ENCODE data around the gene ERC1.
"Not testable (repeated sequence)": the region's sequence is repeated elsewhere in the genome, so short reads cannot be mapped to it uniquely, and the experiment has no call there.

Gene ERC1

DNA sequence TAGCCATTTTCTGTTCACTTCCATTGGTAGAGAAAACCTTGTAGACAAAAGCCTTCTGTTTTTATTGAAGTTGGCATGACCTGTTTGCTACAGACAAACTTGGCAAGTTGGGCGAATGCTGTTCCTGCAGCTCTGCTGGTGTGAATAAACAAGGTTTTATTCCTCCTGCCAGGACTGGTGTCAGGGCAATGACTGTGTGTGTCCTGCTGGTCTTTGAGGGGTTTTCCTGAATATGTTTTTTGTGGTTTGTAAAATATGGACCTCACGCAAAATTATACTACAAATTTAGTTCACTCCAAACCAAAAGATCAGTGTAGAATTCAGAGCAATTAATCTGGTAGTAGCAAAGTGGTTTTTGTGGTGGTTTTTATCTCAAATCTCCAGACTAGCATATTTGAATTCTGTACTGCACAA lies 140.8 kb downstream of the ERC1 start:
- DNase-seq, result no peak

DNA sequence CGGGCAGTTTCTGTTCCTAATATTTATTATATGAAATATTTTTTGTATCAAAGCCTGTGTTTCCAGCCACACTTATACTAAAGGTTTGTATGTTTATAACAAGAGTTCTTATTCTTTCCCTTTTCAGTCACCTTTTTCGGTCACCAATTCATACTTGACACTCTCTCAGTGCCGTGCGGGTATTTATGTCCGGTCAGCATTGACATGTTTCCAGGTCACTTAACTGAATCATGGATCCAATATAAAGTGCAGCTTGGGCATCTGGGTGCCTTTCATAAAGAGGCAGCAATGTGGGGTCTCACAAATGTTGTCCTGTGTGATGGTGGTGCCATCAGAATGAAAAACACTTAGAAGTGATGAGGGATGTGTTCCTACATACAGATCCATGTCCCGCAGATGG lies 141.3 kb downstream of the ERC1 start:
- no peak for DNase-seq

DNA sequence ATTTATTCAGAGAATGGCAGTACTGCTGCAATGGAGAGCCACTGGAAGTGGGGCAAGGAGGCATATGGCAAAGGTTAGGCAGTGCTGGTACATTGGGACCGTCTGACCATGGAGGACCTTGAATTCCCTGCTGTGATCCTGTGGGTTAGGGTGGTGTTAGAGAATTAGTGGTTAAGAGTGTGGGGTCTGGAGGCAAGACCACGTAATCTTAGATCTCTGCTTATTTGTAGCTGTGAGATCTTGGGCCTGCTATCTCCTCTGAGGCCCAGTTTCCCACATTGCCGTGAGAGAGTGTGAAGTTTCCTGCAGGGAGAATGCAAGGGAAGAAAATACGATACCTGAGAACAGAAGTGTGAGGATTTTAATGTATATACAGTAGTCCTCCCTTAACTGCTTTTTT lies 147.7 kb downstream of the ERC1 start:
- DNase-seq, result no peak

DNA sequence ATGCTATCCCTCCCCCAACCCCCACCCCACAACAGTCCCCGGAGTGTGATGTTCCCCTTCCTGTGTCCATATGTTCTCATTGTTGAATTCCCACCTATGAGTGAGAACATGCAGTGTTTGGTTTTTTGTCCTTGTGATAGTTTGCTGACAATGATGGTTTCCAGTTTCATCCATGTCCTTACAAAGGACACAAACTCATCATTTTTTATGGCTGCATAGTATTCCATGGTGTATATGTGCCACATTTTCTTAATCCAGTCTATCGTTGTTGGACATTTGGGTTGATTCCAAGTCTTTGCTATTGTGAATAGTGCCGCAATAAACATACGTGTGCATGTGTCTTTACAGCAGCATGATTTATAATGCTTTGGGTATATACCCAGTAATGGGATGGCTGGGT lies 155.7 kb downstream of the ERC1 start:
- not testable (repeated sequence) for DNase-seq

DNA sequence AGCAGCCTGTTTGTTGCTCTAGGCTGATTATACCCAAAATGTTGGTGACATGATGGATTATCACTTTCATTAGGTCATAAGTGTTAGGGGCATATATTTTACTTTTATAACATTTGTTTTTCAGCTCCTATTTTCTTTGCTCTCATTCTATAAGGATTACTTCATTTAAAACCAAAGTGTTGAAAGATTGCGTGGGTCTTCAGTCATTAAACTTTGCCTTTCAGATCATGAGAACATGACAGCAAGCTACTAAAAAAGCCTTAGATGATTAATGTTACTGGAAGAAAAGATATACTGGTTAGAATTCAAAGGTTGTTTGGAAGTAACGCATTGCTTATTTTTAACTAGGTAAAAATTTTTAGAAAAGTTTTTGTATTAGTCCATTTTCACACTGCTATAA lies 156.8 kb downstream of the ERC1 start:
- no peak for DNase-seq

DNA sequence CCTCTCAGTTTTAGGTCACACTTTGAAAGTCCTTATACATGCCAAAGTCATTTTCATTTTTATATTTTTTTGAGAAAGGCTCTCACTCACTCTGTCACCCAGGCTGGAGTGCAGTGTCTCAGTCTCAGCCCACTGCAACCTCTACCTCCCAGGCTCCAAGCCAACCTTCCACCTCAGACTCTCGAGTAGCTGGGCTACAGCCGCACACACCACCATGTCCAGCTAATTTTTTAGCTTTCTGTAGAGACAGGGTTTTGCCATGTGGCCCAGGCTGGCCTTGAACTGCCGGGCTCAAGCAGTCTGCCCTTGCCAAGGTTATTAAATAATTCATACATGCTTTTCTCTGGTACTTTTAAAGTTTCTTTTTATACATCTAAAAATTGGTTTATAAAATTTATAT lies 166.0 kb downstream of the ERC1 start:
- DNase-seq, result no peak

DNA sequence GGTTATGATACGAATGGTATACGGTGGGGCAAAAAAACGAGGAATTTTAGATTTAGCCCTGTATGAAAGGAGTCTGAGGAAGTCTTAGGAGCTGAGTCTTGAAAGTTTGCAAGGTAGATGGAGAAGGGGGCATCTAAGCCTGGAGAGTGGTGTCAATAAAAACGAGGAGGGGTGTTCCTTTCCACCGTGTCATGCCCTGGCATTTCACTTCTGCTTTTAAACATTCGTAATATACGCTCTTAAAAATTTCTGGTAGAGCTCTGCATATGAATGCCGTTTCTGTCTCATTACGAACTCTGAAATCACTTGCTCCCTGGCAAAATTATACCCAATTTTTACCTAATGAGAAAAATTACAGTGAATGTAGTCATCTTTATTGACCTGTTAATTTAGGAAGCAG lies 170.2 kb downstream of the ERC1 start:
- DNase-seq, result no peak

DNA sequence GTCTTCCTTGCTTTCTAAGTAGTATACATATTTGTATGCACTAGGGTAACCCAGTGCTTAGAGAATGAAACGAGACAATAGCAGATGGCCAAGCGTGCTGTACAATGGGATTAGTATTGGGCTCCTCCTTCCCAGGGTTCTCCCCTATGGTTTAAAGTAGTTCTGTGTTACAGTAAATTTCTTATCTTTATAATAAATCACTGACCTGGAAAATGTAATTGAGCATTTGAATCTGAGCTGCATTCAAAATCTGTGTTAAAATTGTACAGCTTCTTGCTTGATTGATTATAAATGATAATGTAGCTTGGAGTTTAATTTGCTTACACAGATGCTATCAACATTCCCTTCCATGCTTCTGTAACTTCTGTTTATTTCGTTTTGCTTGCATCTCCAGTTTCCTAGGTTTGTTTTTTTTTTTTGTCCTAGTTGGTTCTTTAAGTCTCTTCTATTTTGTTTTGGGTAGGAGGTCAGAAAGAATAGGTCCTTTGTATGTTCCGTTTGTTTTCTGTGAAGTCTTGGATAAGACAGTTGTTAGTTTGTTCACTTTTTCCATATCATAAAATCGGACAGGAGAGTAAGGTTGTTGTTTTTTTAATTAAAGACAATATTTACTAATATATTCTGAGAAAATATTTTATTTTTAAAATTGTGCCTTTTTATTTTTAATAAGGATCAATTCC lies 171.2 kb downstream of the ERC1 start:
- peak; percentile 34 for DNase-seq

DNA sequence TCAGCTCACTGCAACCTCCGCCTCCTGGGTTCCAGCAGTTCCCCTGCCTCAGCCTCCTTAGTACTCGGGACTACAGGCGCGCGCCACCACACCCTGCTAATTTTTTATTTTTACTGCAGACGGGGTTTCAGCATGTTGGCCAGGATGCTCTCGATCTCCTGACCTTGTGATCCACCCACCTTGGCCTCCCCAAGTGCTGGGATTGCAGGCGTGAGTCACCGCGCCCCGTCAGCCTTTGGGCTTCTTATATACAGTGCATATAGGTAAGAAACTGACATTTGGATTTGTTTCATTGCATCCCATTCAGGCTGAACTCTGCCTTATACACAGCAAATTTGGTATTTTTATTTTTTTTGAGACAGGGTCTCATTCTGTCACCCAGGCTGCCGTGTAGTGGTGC lies 176.8 kb downstream of the ERC1 start:
- no peak for DNase-seq

DNA sequence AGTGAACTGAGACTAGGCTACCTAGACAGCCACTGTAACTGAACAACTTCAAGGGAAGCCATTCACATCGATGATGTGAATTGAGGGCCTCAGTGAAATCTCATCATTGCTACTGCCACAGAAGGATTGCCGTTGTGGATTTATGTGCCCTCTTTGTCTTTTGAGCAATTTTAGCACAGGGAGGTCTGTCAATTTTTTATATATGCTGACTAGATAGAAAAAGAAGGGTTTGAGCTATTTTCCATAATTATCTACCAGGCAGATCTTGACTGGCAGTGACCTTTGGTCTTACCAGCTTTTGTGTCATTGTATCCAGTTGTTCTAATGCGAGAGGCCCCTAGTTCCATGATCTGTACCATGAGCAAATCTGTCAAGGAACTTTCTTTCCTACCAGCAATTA lies 179.4 kb downstream of the ERC1 start:
- peak; percentile 37 for DNase-seq

DNA sequence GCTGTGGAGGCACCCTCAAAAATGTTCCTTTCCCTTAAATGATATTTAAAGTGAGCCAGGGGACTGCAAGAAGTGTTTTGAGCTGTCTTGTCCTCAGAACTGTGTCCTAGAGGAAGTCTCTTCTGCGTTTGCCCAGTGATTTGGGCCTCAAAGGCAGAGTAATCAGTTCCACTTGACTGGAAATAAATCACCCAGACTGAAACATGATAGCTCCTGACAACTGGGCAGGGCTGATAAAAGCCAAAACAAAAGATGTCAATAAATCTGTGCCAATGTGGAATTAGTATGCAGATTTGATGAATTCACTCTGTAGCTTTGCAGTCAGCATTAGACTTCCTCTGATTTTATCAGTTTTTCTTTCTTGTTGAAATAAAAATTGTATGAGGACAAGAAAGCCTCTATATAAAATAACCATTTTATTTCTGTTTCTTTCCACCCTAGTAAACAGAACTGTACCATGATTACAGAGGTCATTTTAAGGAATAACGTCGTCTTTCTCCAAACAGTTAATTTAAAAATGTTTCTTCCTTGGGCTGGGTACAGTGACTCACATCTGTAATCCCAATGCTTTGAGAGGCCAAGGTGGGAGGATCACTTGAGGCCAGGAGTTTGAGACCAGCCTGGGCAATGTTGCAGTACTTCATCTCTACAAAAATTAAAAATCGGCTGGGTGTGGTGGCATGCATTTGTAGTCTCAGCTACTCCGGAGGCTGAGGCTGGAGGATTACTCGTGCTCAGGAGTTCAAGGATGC lies 180.8 kb downstream of the ERC1 start:
- DNase-seq, result no peak

DNA sequence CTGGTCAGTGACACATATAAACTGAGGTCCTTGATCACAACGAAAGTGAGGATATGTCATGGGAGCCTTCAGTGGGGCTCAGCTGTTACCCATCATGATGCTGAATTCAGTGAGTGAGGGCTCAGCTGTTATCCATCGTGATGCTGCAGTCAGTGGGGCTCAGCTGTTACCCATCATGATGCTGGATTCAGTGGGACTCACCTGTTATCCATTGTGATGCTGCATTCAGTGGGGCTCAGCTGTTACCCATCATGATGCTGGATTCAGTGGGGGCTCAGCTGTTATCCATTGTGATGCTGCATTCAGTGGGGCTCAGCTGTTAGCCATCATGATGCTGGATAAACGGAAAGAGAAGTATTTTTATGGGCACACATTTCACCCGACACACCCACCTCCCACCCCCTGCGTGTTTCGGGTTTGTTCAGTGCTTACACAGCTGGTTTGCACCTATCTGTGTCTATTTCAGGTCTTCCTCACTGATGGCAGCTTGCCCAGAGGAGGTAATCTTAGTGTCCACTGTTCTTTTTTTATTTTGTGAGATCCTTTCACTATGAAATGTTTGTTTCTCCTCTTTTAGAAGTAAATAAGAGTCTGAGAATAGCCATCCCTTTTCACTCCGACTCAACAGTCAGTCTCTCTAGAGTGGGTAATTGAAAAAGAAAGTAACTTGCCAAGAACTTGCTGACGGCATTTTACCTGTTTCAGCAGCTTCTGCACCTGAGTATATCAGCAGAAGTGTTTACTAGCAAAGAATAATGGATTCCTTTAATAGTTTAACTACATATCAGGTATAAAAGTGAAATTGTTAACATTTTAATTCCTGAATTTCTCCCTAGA lies 183.0 kb downstream of the ERC1 start:
- DNase-seq, result peak; percentile 2

DNA sequence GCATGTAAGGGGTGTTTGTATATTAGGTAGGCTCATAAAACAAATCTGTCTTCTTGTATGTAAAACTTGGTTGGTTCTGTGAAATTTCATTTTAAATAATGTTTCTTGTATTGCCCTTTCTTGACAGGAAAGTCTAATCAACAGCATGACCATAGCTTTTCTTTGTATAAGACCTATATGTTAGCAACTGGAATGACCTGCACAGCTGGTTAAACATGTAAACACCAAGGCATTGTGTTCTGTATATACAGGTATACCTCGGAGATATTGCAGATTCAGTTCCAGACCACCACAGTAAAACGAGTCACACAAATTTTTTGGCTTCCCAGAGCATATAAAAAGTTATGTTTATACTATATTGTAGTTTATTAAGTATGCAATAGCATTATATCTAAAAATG lies 183.6 kb downstream of the ERC1 start:
- no peak for DNase-seq

DNA sequence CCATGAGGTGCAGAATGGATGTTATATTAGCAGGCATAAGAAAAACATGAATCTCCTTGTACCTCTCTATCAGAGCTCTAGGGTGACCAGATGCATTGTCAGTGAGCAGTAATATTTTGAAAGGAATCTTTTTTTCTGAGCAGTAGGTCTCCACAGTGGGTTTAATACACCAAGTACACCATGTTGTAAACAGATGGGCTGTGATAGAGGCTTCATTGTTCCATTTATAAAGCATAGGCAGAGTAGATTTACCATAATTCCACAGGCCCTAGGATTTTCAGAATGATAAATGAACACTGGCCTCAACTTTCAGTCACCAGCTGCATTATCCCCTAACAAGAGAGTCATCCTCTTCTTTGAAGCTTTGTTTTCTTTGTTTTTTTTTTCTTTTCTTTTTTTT lies 185.2 kb downstream of the ERC1 start:
- no peak for DNase-seq

DNA sequence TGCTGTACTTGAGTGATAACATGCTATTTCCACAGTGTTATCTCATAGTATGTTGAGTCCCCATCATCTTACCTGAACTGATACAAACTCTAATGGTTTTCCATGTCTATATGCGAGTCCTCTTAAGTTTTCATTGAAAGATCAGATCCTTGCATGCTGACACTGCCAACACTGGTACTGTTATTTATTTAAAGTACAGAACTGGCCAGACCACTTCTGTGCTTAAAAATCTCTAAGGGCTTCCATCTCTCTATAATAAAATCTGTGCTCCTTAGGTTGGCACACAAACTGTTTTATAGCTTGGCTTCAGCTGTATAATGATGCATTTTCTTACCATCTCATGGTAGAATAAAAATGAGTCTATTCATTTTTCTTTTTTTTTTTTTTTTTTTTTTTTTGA lies 188.1 kb downstream of the ERC1 start:
- DNase-seq, result no peak

DNA sequence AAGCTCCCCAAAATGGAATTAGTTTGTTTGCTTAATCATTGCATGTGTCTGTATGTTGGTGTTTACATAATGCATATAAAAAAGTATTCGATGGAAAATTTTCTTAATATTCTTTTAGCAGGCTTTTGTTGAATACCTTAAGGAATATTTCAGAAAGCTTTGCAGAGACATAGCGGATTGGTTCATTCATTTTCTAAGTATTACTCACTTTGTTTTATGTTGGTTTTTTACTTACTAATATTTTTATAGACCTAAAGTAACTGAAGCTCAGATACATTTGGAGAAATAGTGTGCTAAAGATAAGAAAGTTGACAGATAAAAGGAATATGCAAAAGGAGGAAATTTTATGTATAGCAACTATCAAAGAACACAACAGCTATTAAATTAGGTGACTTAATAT lies 191.0 kb downstream of the ERC1 start:
- DNase-seq, result no peak

DNA sequence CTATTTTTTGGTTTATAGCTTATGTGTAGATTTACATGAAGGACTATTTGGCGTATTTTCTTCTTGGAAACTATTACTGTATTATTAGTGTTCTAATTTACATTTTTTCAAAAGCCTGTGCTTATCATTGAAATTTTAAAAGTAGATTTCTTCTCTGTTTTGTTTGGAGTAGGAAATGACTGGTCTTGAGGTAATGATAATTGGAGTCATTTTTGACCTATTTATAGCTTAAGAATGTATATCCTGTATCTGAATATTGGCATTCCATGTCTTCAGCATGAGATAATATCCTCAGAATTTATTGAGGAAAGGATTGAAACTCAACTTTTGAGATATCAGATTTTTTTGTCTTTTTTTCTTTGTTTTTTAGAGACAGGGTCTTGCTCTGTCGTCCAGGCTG lies 193.4 kb downstream of the ERC1 start:
- DNase-seq, result no peak

DNA sequence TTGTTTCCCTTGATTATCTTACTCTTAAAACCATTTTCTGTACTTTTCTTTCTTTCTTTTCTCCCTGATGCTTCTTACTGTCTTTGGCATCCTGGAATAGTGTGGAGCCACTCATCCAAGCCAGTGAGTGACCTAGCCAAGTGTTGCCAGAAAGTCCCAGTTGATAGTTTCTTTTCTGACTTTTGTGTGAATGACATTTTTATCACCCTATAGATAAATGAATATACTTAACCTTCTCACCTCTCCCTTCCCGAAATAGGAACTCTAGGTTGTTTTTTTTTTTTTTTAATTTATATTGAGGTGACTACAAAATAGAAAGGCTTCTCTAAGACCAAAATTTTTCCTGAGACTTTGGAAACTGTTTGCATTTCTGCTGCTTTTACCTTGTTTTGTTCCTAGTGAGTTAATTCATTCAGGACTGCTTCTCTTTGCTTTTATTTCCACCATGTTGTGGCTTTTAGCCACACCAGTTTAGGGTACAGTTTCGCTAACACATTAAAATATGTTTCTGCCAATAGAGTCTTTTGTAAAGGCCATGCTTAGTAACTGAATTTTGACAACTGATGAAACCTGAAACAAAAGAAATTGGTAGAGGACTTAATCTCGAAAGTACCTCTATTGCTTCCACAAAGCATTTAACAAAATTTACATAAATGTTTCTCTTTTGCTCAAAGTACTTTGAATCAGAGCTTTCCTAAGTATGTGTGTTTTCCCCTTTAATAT lies 194.6 kb downstream of the ERC1 start:
- DNase-seq, result no peak

DNA sequence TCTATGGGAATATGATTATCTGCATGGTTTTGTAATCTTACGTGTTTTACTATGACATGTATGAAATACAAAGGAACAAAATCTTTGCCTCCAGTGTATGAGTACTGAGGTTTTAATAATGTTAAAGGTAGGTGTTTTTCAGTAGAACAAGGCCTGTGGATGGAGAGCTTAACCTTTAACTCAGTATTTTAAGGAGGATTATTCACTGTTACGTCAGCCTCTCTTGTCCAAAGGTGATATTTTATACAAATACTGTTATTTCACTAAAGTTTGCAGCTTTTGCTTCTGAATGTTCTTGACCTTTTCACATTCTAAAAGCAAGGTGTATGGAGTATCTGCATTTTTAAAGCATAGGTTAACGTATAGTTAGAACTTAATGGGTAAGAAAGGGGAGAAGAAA lies 195.3 kb downstream of the ERC1 start:
- no peak for DNase-seq

DNA sequence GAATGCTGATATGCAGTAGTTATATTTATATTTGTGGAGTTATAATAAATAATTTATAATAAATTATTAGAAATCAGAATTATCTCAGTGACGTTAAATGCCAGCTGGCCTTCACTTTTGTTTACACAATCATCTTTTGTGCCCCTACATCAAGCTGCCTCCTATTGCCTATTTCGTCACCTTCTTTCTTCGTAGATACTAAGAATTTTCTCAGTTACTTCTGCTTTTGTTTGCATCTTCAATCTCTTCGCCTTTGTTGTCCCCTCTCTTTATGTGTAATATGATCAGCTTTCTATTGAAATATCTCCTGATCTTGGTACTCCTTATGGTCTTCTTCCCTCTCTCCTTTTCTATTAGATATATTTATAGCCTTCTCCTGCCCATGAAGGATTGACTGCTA lies 197.0 kb downstream of the ERC1 start:
- no peak for DNase-seq

DNA sequence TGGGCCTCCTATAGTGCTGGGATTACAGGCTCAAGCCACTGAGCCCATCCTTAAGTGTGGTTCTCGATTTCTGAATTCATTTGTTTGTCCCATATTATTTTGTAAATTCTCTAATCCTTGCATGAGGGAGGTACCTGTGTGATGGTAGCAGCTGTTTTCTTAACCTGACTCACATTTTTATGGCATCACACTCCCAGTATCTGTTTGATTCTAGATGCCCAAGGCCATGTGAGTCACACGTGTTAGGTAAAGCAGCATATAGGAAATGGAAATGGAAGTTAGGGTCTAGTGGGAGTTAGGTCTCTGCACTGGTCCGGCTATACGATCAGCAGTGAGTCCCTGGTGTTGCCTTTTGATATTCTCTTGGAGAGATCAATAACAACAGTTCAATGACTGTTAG lies 198.1 kb downstream of the ERC1 start:
- no peak for DNase-seq

DNA sequence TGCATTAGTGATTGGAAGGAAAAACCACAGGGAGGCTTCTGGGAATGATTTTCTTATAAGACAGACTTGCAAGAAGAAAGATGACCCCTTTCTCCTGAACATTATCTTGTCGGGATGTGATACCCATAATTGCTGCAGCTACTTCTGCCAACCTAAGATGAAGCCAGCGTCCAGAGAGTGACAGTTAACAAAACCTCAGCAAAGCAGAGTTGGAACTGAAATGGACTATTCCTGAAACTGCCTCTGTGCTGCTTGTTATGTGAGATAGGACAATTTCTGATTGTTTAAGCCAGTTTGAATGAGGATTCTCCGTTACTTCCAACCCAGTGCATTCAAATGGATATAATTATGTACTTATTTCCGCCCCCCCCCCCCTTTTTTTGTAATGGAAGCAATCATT lies 204.5 kb downstream of the ERC1 start:
- no peak for DNase-seq

DNA sequence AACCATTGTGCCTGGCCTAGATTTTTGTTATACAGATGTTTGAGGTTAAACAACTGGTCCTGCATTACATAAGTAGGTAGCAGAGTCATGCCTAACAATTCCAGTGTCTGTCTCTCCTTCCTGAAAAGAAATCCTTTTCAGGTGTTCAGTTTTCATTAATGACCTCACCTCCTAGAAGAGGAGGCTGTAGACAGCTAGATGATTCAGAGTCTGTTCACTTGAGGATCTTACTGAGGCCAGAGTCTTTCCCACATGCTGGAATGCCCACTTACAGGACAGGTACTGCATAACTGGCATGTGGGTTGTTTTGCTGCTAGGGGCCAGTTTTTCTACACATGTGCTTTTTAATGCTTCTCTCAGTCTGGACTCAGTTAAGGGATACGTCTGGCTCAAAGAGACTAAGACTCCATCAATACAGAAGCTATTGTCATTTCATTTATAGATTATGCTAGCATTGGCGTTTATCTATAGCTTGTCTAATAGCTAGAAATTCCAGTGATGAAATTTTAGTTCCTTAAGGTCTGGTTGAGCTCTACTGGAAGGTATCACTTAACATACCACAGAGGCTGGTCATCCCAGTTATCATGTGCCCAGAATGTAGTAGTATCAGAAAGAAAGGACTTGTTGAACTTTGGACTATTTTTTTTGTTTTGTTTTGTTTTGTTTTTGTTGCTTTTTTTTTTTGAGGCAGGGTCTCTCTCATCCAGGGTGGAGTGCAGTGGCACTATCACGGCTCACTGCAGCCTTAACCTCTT lies 206.4 kb downstream of the ERC1 start:
- DNase-seq, result no peak
